MM.1S (cell line): Measurements from ENCODE around the gene PCIF1.

Experiments used
- DNase-seq: peaks from one replicate; pipeline ENCODE4 v3.0.0-alpha.2; 2015
- H2AFZ ChIP-seq: fragments of 300-600 bp; sonication (generic); 2 replicates; pipeline ENCODE4 v1.6.0; 2016; ENCODE audit warnings: antibody characterized with exemption, low read length
- H3F3A ChIP-seq: fragments of 300-600 bp; sonication (generic); 2 replicates; pipeline ENCODE4 v1.6.1; 2016; ENCODE audit warnings: mild to moderate bottlenecking, antibody characterized with exemption, low read length, moderate library complexity, mixed read lengths; ENCODE audit not compliant: insufficient read depth
- H3K27ac ChIP-seq: fragments of 300-600 bp; sonication (generic); 2 replicates; pipeline ENCODE4 v1.5.1; 2016; ENCODE audit warnings: mild to moderate bottlenecking, low read length
- H3K27me3 ChIP-seq: fragments of 300-600 bp; sonication (generic); replicated peaks from 2 replicates; pipeline ENCODE4 v1.6.0; 2016; ENCODE audit warnings: low read length; ENCODE audit not compliant: insufficient read depth
- H3K36me3 ChIP-seq: fragments of 300-600 bp; sonication (generic); replicated peaks from 2 replicates; pipeline ENCODE4 v1.6.1; 2016; ENCODE audit warnings: mild to moderate bottlenecking, low read length, mixed read lengths; ENCODE audit not compliant: insufficient read depth
- H3K4me1 ChIP-seq: fragments of 300-600 bp; sonication (generic); 2 replicates; pipeline ENCODE4 v1.6.1; 2016; ENCODE audit warnings: low read length, mixed read lengths
- H3K4me2 ChIP-seq: fragments of 300-600 bp; sonication (generic); 2 replicates; pipeline ENCODE4 v1.6.0; 2016; ENCODE audit warnings: low read depth, low read length
- H3K4me3 ChIP-seq: fragments of 300-600 bp; sonication (generic); 2 replicates; pipeline ENCODE4 v1.5.1; 2016; ENCODE audit warnings: low read length, mixed read lengths
- H3K79me2 ChIP-seq: fragments of 300-600 bp; sonication (generic); 2 replicates; pipeline ENCODE4 v1.6.1; 2016; ENCODE audit warnings: mixed run types, low read length, mixed read lengths
- H3K9ac ChIP-seq: fragments of 300-600 bp; sonication (generic); 2 replicates; pipeline ENCODE4 v1.6.1; 2016; ENCODE audit warnings: low read length, mixed read lengths
- H3K9me2 ChIP-seq: fragments of 300-600 bp; sonication (generic); replicated peaks from 2 replicates; pipeline ENCODE4 v1.6.1; 2016; ENCODE audit warnings: mild to moderate bottlenecking, low read length, mixed read lengths; ENCODE audit not compliant: insufficient read depth
- H3K9me3 ChIP-seq: fragments of 300-600 bp; sonication (generic); replicated peaks from 2 replicates; pipeline ENCODE4 v1.6.1; 2016; ENCODE audit warnings: mild to moderate bottlenecking, low read length, mixed read lengths; ENCODE audit not compliant: insufficient read depth
- H4K20me1 ChIP-seq: fragments of 300-600 bp; sonication (generic); 2 replicates; pipeline ENCODE4 v1.6.1; 2016; ENCODE audit warnings: mild to moderate bottlenecking, low read length, moderate library complexity, mixed read lengths; ENCODE audit not compliant: insufficient read depth
- CTCF ChIP-seq: fragments of 300-600 bp; sonication (generic); IDR thresholded peaks from 2 replicates; pipeline ENCODE4 v1.5.1; 2016; ENCODE audit warnings: antibody characterized with exemption, low read length, mixed read lengths
- EZH2 ChIP-seq: fragments of 300-600 bp; sonication (generic); optimal IDR thresholded peaks from 2 replicates; pipeline ENCODE3; 2017; ENCODE audit warnings: low read depth, mild to moderate bottlenecking, antibody characterized with exemption, low read length, mixed read lengths
- EZH2phosphoT487 ChIP-seq: fragments of 300-600 bp; sonication (generic); IDR thresholded peaks from 2 replicates; pipeline ENCODE4 v1.6.1; 2018; ENCODE audit warnings: antibody characterized with exemption, low read length

Gene PCIF1

DNA sequence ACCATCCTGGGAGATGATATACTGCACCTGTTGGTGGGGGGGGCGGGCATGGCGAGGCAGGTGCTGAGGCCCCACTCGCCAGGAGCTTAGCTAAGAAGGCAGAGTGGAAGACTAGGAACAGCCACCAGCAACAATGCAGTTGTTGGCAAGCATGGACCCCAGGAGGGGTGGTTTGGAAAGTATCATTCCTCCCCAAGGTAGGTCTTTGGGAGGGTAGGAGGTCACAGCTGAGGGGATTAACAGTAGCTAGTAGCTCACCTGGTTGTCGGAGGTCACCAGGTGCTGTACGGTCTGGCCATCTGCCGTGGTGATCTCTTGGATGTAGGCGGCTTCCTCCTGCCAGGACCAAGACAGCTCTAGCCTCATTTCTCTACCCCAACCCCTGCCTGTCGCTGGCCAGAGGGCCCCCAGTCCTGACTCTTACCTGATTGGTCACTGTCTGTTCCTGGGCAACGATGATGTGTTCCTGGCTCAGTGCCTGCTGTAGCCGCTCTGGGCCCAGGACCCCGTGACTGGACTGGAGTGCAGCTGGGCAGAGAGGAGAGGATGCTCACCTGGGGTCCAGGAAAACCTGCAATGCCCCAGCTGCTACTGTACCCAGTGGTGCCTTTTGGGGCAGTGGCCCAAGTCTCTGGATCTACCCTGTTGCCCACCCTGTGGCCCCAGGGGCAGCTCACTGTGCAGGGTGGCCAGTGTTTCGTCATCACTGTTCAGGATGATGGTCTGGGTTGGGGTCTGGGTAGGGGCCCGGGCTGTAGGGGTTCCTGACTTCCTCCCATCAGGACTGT is 15.3 kb downstream of the PCIF1 start:
- Histone ChIP-seq H3F3A (no peaks in the 10 kb centered on the region), H3K4me2 (no peak overlapping the region)

GRCh38 chr20:45950330-45950646 is 15.8 kb downstream of the PCIF1 start:
- TF ChIP-seq CTCF: no peak
- no peak for TF ChIP-seq EZH2phosphoT487
- no peak for TF ChIP-seq EZH2
- Histone ChIP-seq H4K20me1 (no peaks in the 10 kb centered on the region), H3K9ac (no peak overlapping the region), H3K4me3 (no peak overlapping the region), H3K27me3 (no peaks in the 10 kb centered on the region), H3K27ac (no peak overlapping the region), H3K36me3 (no peaks in the 10 kb centered on the region; the same call in 1 of the 2 replicates), H3K4me1 (no peaks in the 10 kb centered on the region), H3K79me2 (no peaks in the 10 kb centered on the region), H2AFZ (no peak overlapping the region), H3F3A (no peaks in the 10 kb centered on the region), H3K4me2 (no peak overlapping the region), H3K9me2 (no peaks in the 10 kb centered on the region), H3K9me3 (no peaks in the 10 kb centered on the region)
- DNase-seq: no peak

More for the DNA sequence above, 15.3 kb downstream of the PCIF1 start:
- no peaks in the 10 kb centered on the region for H3K79me2 ChIP-seq
- H3K9me2 ChIP-seq: no peaks in the 10 kb centered on the region
- H3K9me3 ChIP-seq: no peaks in the 10 kb centered on the region
- H3K36me3 ChIP-seq: no peaks in the 10 kb centered on the region; the same call in 1 of the 2 replicates
- H3K27me3 ChIP-seq: no peaks in the 10 kb centered on the region
- no peak overlapping the region for H2AFZ ChIP-seq
- H3K9ac ChIP-seq: no peak overlapping the region
- TF ChIP-seq EZH2 (no peak), CTCF (no peak)
- no peak overlapping the region for H3K4me3 ChIP-seq
- H4K20me1 ChIP-seq: no peaks in the 10 kb centered on the region
- no peaks in the 10 kb centered on the region for H3K4me1 ChIP-seq
- no peak overlapping the region for H3K27ac ChIP-seq
- DNase-seq: no peak

GRCh38 chr20:45951925-45952834 is 17.7 kb downstream of the PCIF1 start:
- no peak for TF ChIP-seq EZH2
- no peak for TF ChIP-seq EZH2phosphoT487
- no peak for TF ChIP-seq CTCF
- no peak overlapping the region for H3K4me2 ChIP-seq
- no peak overlapping the region for H3K27ac ChIP-seq
- H3K27me3 ChIP-seq: no peaks in the 10 kb centered on the region
- H3K9me2 ChIP-seq: no peaks in the 10 kb centered on the region
- no peak overlapping the region for H2AFZ ChIP-seq
- no peaks in the 10 kb centered on the region for H3K79me2 ChIP-seq
- H3F3A ChIP-seq: no peaks in the 10 kb centered on the region
- H3K4me3 ChIP-seq: no peak overlapping the region
- H4K20me1 ChIP-seq: no peaks in the 10 kb centered on the region
- no peak overlapping the region for H3K9ac ChIP-seq
- H3K36me3 ChIP-seq: no peaks in the 10 kb centered on the region; the same call in 1 of the 2 replicates
- H3K9me3 ChIP-seq: no peaks in the 10 kb centered on the region
- no peaks in the 10 kb centered on the region for H3K4me1 ChIP-seq
- DNase-seq: no peak
